ENCODE measurements around the gene OSGEP.
"Not testable (repeated sequence)": the region's sequence is repeated elsewhere in the genome, so short reads cannot be mapped to it uniquely, and the experiment has no call there.

The OSGEP gene

GRCh38 chr14:20469890-20470602 lies 15.4 kb upstream of the OSGEP start:
- DNase-seq (ENCODE audit: low read depth): peak; percentile 87

GRCh38 chr14:20469242-20469889 lies 14.8 kb upstream of the OSGEP start, which contains the start of gene PNP:
Gene PNP (plus strand): TSS chr14:20469406. CDS start chr14:20469525, 119 bp downstream.
- DNase-seq (ENCODE audit: low read depth): peak; percentile 93

GRCh38 chr14:20468764-20469241 lies 14.2 kb upstream of the OSGEP start:
- peak; percentile 3 for DNase-seq (ENCODE audit: low read depth)

- DNase-seq (ENCODE audit: low read depth): peak; percentile 99
These were observed 6.9 kb upstream of the OSGEP start, which contains the start of gene PIP4P1 for GRCh38 chr14:20461225-20462141. Gene PIP4P1 (minus strand): TSS chr14:20461434. CDS start chr14:20461325, 109 bp downstream.

GRCh38 chr14:20460458-20461224 lies 6.0 kb upstream of the OSGEP start:
- peak; percentile 6 for DNase-seq (ENCODE audit: low read depth)

GRCh38 chr14:20458031-20458789 lies 3.6 kb upstream of the OSGEP start:
- DNase-seq (ENCODE audit: low read depth): no peak

- DNase-seq (ENCODE audit: low read depth): no peak
These were observed 2.4 kb upstream of the OSGEP start for GRCh38 chr14:20456971-20457370.

- peak; percentile 87 for DNase-seq (ENCODE audit: low read depth)
These were observed 1.0 kb upstream of the OSGEP start for GRCh38 chr14:20455355-20456300.

- DNase-seq (ENCODE audit: low read depth): not testable (repeated sequence)
These were observed 1.8 kb downstream of the OSGEP start for GRCh38 chr14:20452831-20453230.

- DNase-seq (ENCODE audit: low read depth): no peak
These were observed 7.7 kb downstream of the OSGEP start for GRCh38 chr14:20446889-20447288.

GRCh38 chr14:20443650-20444049 lies 11.0 kb downstream of the OSGEP start:
- not testable (repeated sequence) for DNase-seq (ENCODE audit: low read depth)

- DNase-seq (ENCODE audit: low read depth): no peak
These were observed 13.2 kb downstream of the OSGEP start for GRCh38 chr14:20441461-20441860.

GRCh38 chr14:20440882-20441281 lies 13.7 kb downstream of the OSGEP start:
- DNase-seq (ENCODE audit: low read depth): no peak

- no peak for DNase-seq (ENCODE audit: low read depth)
These were observed 14.1 kb downstream of the OSGEP start for GRCh38 chr14:20440465-20440864.

GRCh38 chr14:20438664-20439063 lies 15.9 kb downstream of the OSGEP start:
- DNase-seq (ENCODE audit: low read depth): no peak

- DNase-seq (ENCODE audit: low read depth): peak; percentile 59
These were observed 18.3 kb downstream of the OSGEP start for GRCh38 chr14:20436363-20436755.

- no peak for DNase-seq (ENCODE audit: low read depth)
These were observed 18.8 kb downstream of the OSGEP start, which contains the start of gene KLHL33 for GRCh38 chr14:20435582-20436362. Gene KLHL33 (minus strand): TSS chr14:20436166. CDS start chr14:20435811, 355 bp downstream.
